ENCODE data around the gene SOX6.

GRCh38 chr11:15969701-15970329 lies 386.5 kb downstream of the SOX6 start:
- no peak for TF ChIP-seq CTCF (IDR thresholded peaks at IDR 0.05)
- no peak for TF ChIP-seq ZFX (IDR thresholded peaks at IDR 0.05; ENCODE audit: borderline replicate concordance)

All from 22Rv1 (cell line).